GM12878 (cell line): ENCODE data around the gene PAPPA.

Experiments used
- BCLAF1 ChIP-seq: fragments of 450-650 bp; IDR thresholded peaks from 2 replicates; pipeline ENCODE4 v1.6.1; 2017; ENCODE audit warnings: antibody characterized with exemption, mild to moderate bottlenecking, moderate library complexity
- CTCF ChIP-seq, 3 experiments: IDR thresholded peaks in 2 of 3; conservative IDR thresholded peaks in 1 of 3; 2 replicates each; pipeline ENCODE4 v1.5.1; 2011; ENCODE audit warnings: low read depth in 3 of 3, low read length in 3 of 3, mild to moderate bottlenecking in 3 of 3, control low read depth in 2 of 3, moderate library complexity in 2 of 3, inconsistent platforms in 1 of 3, mixed read lengths in 1 of 3; ENCODE audit not compliant: control insufficient read depth in 2 of 3, insufficient read depth in 1 of 3; ENCODE audit errors: extremely low read depth in 1 of 3
- DPF2 ChIP-seq: fragments of 450-650 bp; IDR thresholded peaks from 2 replicates; pipeline ENCODE4 v1.6.1; 2017; ENCODE audit warnings: mild to moderate bottlenecking
- EP300 ChIP-seq, 2 experiments: fragments of 150-350 bp in 1 of 2; IDR thresholded peaks; 2 replicates each; pipeline ENCODE4 v1.6.1; 2011 to 2012; ENCODE audit warnings: low read depth in 2 of 2, low read length in 2 of 2, borderline replicate concordance in 1 of 2, improper control_type of control experiment in 1 of 2, inconsistent platforms in 1 of 2; ENCODE audit not compliant: control insufficient read depth in 1 of 2
- FOXK2 ChIP-seq: fragments of 450-650 bp; IDR thresholded peaks from 2 replicates; pipeline ENCODE4 v1.6.1; 2017; ENCODE audit warnings: mild to moderate bottlenecking, moderate library complexity
- KAT2A ChIP-seq: conservative IDR thresholded peaks from 2 replicates; pipeline ENCODE4 v1.6.1; 2011; ENCODE audit warnings: low read depth, low read length; ENCODE audit not compliant: control insufficient read depth
- MXI1 ChIP-seq: fragments of 150-350 bp; IDR thresholded peaks from 2 replicates; pipeline ENCODE4 v1.6.1; 2011; ENCODE audit warnings: low read depth, mild to moderate bottlenecking, inconsistent platforms, low read length, improper control_type of control experiment
- POLR2A ChIP-seq: IDR thresholded peaks from 2 replicates; pipeline ENCODE4 v1.6.1; 2011; ENCODE audit warnings: low read depth, mild to moderate bottlenecking, low read length
- TARDBP ChIP-seq: IDR thresholded peaks from 2 replicates; pipeline ENCODE4 v1.6.1; 2016; ENCODE audit warnings: borderline replicate concordance
- TBL1XR1 ChIP-seq: IDR thresholded peaks from 2 replicates; pipeline ENCODE4 v1.6.1; 2012; ENCODE audit warnings: low read depth, low read length, improper control_type of control experiment
- USF1 ChIP-seq: IDR thresholded peaks from 2 replicates; pipeline ENCODE4 v1.6.1; 2011; ENCODE audit warnings: borderline replicate concordance, low read depth, mild to moderate bottlenecking, moderate library complexity, mixed read lengths, low read length; ENCODE audit not compliant: insufficient read depth; ENCODE audit errors: extremely low read length
- YBX1 ChIP-seq: fragments of 450-650 bp; IDR thresholded peaks from 2 replicates; pipeline ENCODE4 v1.6.1; 2016; ENCODE audit warnings: antibody characterized with exemption

- TF ChIP-seq KAT2A = no peak
- TF ChIP-seq DPF2 = no peak
- no peak for TF ChIP-seq USF1
- no peak for TF ChIP-seq POLR2A
- no peak for TF ChIP-seq CTCF (IDR thresholded peaks at IDR 0.05 in 2 of 3, conservative IDR thresholded peaks at IDR 0.05 in 1 of 3; ENCODE audit: control insufficient read depth in 2 of 3, extremely low read depth in 1 of 3, insufficient read depth in 1 of 3, low read depth in 3 of 3, low read length in 3 of 3)
- no peak for TF ChIP-seq YBX1
- TF ChIP-seq MXI1 = no peak
- no peak for TF ChIP-seq TBL1XR1
- no peak for TF ChIP-seq EP300 (IDR thresholded peaks at IDR 0.05; ENCODE audit: borderline replicate concordance in 1 of 2, control insufficient read depth in 1 of 2, low read depth in 2 of 2, low read length in 2 of 2)
- TF ChIP-seq TARDBP = no peak
- no peak for TF ChIP-seq FOXK2
- no peak for TF ChIP-seq BCLAF1
Observed at GRCh38 chr9:116141864-116142561, 11.6 kb upstream of the PAPPA start.
